Colonic mucosa (tissue), 4 donors: ENCODE results near the gene KIF15. TPM values are rescaled to one million over a fixed set of nuclear protein-coding genes. Genes with fewer than 3 reads are reported as not detected.
"Not testable (repeated sequence)": the region's sequence is repeated elsewhere in the genome, so short reads cannot be mapped to it uniquely, and the experiment has no call there.

Experiments used
- DNase-seq: peaks from one replicate; pipeline ENCODE4 v3.0.0-alpha.2; 2020
- H3K27ac ChIP-seq: fragments of 200-600 bp; one replicate; pipeline ENCODE4 v1.8.0; 2021
- H3K27me3 ChIP-seq: fragments of 200-600 bp; one replicate; pipeline ENCODE4 v1.8.0; 2021
- H3K36me3 ChIP-seq: fragments of 200-600 bp; one replicate; pipeline ENCODE4 v1.8.0; 2021
- H3K4me1 ChIP-seq: fragments of 200-600 bp; one replicate; pipeline ENCODE4 v1.8.0; 2021; ENCODE audit warnings: mild to moderate bottlenecking
- H3K4me3 ChIP-seq: fragments of 200-600 bp; one replicate; pipeline ENCODE4 v1.8.0; 2021
- H3K9ac ChIP-seq, 2 donors: one replicate each; pipeline ENCODE4 v1.7.0; 2013; ENCODE audit warnings: control low read depth in 2 of 2, low read depth in 2 of 2, low read length in 2 of 2
- H3K9me3 ChIP-seq: fragments of 200-600 bp; one replicate; pipeline ENCODE4 v1.8.0; 2021
- intact Hi-C: fragments of 100-400 bp; cut with DNase I; formaldehyde crosslinking; loops from one replicate; pipeline ENCODE4 v1.14.1; 2022
- total RNA-seq, 2 donors: library from RNA; stranded (reverse); fragmentation: NEBNext Ultra II Directional in 1 of 2; extraction: Animal tissue kit (Norgen Biotek cat#: 25700) in 1 of 2; gene quantifications; one replicate each; pipeline ENCODE4 v1.2.1, GENCODE V29; 2021
- TF ChIP-seq, protein P1 (sequence below): fragments of 200-600 bp; IDR thresholded peaks from one replicate; pipeline ENCODE4 v1.8.0; 2022; ENCODE audit warnings: antibody characterized with exemption, mild to moderate bottlenecking
- donor health status: healthy.
- donor health status: DM: no; HTN: no; CAD: no.
- donor health status: DM: no; HTN: no; CAD: no.

KIF15 gene
- total RNA-seq, 2 donors from 2014 or later: 5.9 to 21.3 TPM

DNA sequence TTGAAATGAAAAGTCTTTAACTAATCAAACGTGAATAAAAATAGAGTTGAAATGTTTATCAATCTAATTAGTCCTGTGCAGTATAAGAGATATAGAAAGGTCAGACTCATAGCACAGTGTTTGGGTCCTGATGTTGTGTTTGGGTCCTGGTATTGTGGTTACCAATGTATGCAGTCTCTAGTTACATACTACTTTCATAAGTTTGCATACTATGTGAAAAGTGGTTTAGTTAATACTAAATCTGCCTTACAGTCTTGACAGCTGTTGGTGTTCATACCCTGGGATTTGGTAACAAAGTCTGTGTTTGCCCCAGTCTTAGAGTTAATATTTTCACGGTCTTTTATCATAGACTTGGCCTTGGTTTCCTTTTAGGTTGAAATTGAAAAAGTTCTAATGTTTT, 41.7 kb downstream of the KIF15 start:
- DNase-seq: no peak
- H3K36me3 ChIP-seq: no peaks in the 10 kb centered on the region
- no peak overlapping the region for H3K4me3 ChIP-seq
- TF ChIP-seq, protein P1, sequence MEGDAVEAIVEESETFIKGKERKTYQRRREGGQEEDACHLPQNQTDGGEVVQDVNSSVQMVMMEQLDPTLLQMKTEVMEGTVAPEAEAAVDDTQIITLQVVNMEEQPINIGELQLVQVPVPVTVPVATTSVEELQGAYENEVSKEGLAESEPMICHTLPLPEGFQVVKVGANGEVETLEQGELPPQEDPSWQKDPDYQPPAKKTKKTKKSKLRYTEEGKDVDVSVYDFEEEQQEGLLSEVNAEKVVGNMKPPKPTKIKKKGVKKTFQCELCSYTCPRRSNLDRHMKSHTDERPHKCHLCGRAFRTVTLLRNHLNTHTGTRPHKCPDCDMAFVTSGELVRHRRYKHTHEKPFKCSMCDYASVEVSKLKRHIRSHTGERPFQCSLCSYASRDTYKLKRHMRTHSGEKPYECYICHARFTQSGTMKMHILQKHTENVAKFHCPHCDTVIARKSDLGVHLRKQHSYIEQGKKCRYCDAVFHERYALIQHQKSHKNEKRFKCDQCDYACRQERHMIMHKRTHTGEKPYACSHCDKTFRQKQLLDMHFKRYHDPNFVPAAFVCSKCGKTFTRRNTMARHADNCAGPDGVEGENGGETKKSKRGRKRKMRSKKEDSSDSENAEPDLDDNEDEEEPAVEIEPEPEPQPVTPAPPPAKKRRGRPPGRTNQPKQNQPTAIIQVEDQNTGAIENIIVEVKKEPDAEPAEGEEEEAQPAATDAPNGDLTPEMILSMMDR: no peak
- no peak overlapping the region for H3K27ac ChIP-seq
- intact Hi-C loops: no loop called here
- no peaks in the 10 kb centered on the region for H3K27me3 ChIP-seq
- H3K4me1 ChIP-seq: no peaks in the 10 kb centered on the region
- H3K9ac ChIP-seq: no peak overlapping the region
- no peaks in the 10 kb centered on the region for H3K9me3 ChIP-seq

DNA sequence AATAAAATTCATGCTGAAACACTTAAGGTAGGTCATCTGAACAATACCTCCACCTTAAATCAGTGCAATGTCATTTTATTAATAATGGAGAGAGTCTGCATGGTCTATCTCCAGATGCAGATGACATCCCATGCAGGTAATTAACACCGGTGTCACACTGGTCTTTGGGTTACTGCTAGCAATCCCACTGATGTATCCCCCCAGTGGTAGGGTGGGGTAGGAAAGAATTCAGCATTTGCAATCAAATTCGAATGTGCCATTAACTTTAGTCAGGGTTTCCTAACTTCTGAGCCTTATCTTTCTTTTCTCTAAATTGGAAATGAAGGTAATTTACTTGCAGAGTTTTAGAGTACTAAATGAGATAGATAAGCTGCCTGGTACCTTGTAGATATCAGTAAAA, 44.4 kb downstream of the KIF15 start:
- no peak for DNase-seq
- Histone ChIP-seq H3K36me3 (no peaks in the 10 kb centered on the region), H3K9ac (no peak overlapping the region), H3K27ac (no peak overlapping the region), H3K9me3 (no peaks in the 10 kb centered on the region), H3K4me1 (no peaks in the 10 kb centered on the region), H3K4me3 (no peak overlapping the region), H3K27me3 (no peaks in the 10 kb centered on the region)
- intact Hi-C loops: no loop called here
- TF ChIP-seq, protein P1: no peak

DNA sequence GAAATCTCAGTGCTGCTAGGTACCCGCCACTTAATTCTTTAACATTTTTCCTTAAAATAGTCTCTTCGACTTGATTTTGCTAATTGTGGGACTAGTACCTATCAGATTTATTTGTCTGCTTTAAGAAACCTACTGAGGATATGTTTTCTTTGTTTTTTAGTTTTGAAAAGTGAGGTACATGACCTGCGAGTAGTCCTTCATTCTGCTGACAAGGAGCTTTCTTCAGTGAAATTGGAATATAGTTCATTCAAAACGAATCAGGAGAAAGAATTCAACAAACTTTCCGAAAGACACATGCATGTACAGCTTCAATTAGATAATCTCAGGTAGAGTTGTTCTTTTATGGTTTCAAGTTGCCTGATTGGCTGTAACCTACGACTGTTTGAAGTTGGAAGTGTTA, 53.2 kb downstream of the KIF15 start:
- Histone ChIP-seq H3K4me1 (no peaks in the 10 kb centered on the region), H3K27me3 (no peaks in the 10 kb centered on the region), H3K36me3 (no peaks in the 10 kb centered on the region), H3K9me3 (no peaks in the 10 kb centered on the region), H3K4me3 (no peak overlapping the region), H3K9ac (no peak overlapping the region), H3K27ac (no peak overlapping the region)
- intact Hi-C loops: no loop called here
- TF ChIP-seq, protein P1: no peak
- DNase-seq: no peak

DNA sequence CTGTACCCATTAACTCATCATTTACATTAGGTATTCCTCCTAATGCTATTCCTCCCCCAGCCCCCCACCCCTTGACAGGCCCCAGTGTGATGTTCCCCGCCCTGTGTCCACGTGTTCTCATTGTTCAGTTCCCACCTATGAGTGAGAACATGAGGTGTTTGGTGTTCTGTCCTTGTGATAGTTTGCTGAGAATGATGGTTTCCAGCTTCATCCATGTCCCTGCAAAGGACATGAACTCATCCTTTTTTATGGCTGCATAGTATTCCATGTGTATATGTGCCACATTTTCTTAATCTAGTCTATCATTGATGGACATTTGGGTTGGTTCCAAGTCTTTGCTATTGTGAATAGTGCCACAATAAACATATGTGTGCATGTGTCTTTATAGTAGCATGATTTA, 54.7 kb downstream of the KIF15 start:
- intact Hi-C loops, H3K4me1 ChIP-seq, H3K36me3 ChIP-seq, H3K9ac ChIP-seq, H3K27me3 ChIP-seq, H3K9me3 ChIP-seq, H3K27ac ChIP-seq, H3K4me3 ChIP-seq, DNase-seq: not testable (repeated sequence)

DNA sequence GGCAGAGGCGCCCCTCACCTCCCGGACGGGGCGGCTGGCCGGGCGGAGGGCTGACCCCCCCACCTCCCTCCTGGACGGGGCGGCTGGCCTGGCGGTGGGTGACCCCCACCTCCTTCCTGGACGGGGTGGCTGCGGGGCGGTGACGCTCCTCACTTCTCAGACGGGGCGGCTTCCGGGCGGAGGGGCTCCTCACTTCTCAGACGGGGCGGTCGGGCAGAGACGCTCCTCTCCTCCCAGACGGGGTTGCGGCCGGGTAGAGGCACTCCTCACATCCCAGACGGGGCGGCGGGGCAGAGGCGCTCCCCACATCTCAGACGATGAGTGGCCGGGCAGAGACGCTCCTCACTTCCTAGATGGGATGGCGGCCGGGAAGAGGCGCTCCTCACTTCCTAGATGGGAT, 59.6 kb downstream of the KIF15 start:
- H3K4me3 ChIP-seq, H3K27me3 ChIP-seq, H3K4me1 ChIP-seq, H3K9ac ChIP-seq, intact Hi-C loops, H3K36me3 ChIP-seq, DNase-seq, H3K9me3 ChIP-seq, H3K27ac ChIP-seq: not testable (repeated sequence)

DNA sequence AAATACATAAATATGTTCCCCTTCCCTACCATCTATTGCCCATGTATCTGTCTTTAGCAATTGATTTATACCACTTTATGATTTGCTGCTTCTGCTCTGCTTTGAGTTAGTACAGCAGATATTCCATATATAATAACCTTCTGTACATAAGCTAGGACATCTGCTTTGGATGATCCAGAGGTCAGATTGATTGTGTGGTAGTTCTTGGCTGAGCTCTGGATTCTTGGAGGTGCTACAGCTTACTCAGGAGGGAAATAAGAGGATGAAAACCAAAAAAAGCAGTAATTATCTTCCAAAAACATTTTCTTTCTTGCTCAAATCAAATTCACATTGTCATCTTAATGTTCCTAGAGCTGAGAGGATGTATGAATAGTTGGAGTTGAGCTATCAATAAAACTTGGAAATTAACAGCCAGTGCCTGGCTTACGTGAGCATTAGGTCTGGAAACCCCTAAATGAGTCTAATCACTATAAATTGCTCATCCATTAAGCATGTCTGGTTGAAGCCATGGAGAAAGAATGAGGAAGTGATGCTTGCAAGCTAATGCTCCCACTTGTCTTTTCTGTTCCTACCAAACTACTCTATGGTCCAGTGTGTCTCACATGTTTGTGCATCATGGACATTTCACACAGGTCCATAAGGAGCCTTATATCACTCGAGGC, 63.8 kb downstream of the KIF15 start:
- TF ChIP-seq, protein P1: no peak
- intact Hi-C loops: no loop called here
- no peaks in the 10 kb centered on the region for H3K9me3 ChIP-seq
- no peaks in the 10 kb centered on the region for H3K4me1 ChIP-seq
- no peak overlapping the region for H3K9ac ChIP-seq
- H3K36me3 ChIP-seq: no peaks in the 10 kb centered on the region
- no peak overlapping the region for H3K27ac ChIP-seq
- DNase-seq: no peak
- no peaks in the 10 kb centered on the region for H3K27me3 ChIP-seq
- H3K4me3 ChIP-seq: no peak overlapping the region
